ENCODE data around the gene SLC25A6.

The SLC25A6 gene

DNA sequence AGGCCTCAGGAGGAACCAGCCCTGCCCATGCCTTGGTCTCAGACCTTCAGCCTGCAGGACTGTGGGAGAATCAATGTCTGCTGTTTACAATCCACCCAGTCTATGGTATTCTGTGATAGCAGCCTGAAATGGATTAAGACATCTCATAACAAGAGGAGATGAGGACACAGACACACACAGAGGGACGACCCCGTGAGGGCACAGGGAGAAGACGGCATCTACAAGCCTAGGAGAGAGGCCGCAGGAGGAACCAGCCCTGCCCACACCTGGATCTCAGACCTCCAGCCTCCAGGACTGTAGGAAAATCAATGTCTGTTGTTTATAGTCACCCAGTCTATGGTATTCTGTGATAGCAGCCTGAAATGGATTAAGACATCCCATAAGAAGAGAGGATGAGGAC lies 3.3 kb downstream of the SLC25A6 start:
- H3K36me3 ChIP-seq = peaks cover 70% of the 10 kb centered on the region

DNA sequence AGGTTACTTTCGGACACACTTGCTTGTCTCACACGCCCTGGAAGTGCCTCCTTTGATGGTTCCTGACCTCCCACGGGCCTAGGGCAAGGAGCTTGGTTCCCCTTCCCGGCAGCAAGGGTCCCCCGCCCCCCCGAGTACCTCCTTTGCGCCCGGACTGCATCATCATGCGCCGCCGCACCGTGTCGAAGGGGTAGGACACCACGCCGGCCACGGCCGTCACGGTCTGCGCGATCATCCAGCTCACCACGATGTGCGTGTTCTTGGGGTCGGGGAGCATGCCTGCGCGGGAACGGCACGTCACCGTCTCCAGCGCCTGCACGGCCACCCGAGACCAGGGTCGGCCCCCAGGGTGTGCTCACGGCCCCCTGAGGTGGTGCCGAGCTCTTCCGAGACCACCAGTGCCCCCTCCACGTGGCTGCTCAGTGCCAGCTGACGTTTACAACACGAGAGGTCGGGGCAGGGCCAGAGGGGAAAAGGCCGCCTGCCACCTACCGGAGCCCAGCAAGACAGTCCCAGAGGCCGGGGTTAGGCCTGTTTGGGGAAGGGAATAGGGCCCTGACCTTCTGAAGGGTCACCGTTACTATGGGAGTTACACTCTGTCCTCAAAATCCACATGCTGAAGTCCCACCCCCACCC lies 4.7 kb downstream of the SLC25A6 start:
- peaks cover 70% of the 10 kb centered on the region for H3K36me3 ChIP-seq
- DNase-seq = no peak
- TF ChIP-seq, protein P1, sequence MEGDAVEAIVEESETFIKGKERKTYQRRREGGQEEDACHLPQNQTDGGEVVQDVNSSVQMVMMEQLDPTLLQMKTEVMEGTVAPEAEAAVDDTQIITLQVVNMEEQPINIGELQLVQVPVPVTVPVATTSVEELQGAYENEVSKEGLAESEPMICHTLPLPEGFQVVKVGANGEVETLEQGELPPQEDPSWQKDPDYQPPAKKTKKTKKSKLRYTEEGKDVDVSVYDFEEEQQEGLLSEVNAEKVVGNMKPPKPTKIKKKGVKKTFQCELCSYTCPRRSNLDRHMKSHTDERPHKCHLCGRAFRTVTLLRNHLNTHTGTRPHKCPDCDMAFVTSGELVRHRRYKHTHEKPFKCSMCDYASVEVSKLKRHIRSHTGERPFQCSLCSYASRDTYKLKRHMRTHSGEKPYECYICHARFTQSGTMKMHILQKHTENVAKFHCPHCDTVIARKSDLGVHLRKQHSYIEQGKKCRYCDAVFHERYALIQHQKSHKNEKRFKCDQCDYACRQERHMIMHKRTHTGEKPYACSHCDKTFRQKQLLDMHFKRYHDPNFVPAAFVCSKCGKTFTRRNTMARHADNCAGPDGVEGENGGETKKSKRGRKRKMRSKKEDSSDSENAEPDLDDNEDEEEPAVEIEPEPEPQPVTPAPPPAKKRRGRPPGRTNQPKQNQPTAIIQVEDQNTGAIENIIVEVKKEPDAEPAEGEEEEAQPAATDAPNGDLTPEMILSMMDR (IDR thresholded peaks at IDR 0.05; ENCODE audit: low read depth, low read length) = no peak
- no peak overlapping the region for H3K4me3 ChIP-seq (ENCODE audit: low read depth, low read length)
- no peaks in the 10 kb centered on the region for H3K9me3 ChIP-seq
- H3K27me3 ChIP-seq = no peaks in the 10 kb centered on the region
- no peaks in the 10 kb centered on the region for H3K4me1 ChIP-seq

More for the DNA sequence above, 3.3 kb downstream of the SLC25A6 start:
- DNase-seq = no peak
- TF ChIP-seq, protein P1 (IDR thresholded peaks at IDR 0.05; ENCODE audit: low read depth, low read length) = no peak
- Histone ChIP-seq H3K27me3 (no peaks in the 10 kb centered on the region), H3K9me3 (no peaks in the 10 kb centered on the region), H3K4me1 (no peaks in the 10 kb centered on the region), H3K4me3 (ENCODE audit: low read depth, low read length) (no peak overlapping the region)

DNA sequence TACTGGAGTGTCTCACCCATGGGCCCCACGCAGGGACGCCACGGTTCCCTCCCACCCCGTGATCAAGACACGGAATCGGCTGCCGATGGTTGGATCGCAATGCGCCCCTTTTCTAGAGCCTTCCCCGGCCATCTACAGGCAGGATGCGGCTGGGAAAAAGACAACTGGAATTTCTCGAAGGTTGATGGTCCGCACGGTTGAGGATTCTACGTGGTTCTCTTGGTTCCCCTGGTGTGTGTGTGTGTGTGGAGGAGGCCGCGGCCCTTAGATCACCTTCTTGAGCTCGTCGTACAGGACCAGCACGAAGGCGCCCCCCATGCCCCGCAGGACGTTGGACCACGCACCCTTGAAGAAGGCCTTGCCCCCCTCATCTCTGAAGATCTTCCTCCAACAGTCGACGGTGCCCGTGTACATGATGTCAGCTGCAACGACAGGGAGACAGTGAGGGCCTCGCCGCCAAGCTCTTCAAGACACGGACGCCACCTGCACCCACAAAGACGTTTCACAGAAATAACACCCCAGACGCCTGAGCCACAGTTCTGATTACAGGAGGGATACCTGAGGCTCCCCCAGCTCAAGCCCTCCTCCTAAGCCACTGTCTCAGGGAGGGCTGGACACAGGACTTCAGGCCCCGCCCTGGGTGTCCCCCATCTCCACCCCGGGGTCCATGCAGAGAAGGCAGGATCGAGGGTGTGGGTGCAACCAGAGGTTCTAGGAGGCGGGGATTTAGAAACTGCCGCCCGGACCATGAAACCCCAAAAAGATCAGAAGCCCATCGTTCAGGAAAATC lies 5.4 kb downstream of the SLC25A6 start:
- H3K4me3 ChIP-seq (ENCODE audit: low read depth, low read length) = no peak overlapping the region
- TF ChIP-seq, protein P1 (IDR thresholded peaks at IDR 0.05; ENCODE audit: low read depth, low read length) = no peak
- H3K27me3 ChIP-seq = no peaks in the 10 kb centered on the region
- H3K9me3 ChIP-seq = no peaks in the 10 kb centered on the region
- peaks cover 67% of the 10 kb centered on the region for H3K36me3 ChIP-seq
- no peaks in the 10 kb centered on the region for H3K4me1 ChIP-seq
- no peak for DNase-seq

DNA sequence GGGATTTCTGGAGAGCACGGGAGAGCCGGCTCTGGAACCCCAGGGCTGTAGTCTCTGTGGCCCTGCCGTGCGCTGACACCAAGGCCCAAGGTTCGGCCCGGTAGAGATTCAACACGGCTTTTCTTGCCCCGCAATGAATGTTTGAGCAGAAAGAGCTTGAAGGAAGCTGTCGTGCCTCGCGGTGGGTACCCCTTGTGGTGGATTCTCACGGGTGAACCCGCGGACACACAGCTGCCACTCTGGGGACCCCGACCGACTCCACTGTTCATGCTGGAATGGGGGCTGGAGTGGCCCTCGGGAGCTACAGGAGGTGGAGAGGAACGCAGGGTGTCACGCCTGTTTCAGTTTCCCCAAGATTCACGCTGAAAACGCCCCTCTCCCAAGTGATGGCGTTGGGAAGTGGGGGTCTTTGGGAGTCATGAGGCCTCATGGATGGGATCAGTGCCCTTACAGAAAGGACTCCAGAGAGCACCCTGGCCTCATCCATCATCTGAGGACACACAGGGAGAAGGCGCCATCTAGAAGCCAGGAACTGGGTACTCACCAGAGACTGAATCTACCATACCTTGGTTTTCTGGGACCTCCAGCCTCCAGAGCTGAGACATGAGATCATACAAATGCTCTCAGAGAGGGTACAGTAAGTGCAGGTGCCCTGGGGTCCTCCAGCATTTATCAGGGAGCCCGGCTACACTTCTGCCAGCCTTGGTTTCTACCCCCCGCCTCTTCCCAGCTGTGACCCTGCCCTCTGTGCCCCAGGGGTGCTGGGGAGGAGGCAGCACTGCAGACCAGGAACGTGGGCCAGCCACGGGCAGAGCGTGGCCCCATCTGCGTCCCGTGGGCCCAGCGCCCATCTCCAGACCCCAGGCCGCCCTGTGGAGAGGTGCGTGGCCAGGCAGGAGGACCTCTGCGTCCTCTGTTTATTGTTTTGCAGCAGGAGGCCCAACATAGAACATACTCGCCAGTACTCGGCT lies 6.4 kb downstream of the SLC25A6 start:
- DNase-seq = no peak
- Histone ChIP-seq H3K27me3 (no peaks in the 10 kb centered on the region), H3K4me1 (no peaks in the 10 kb centered on the region), H3K9me3 (no peaks in the 10 kb centered on the region), H3K36me3 (peaks cover 58% of the 10 kb centered on the region), H3K4me3 (ENCODE audit: low read depth, low read length) (no peak overlapping the region)
- TF ChIP-seq, protein P1 (IDR thresholded peaks at IDR 0.05; ENCODE audit: low read depth, low read length) = no peak

DNA sequence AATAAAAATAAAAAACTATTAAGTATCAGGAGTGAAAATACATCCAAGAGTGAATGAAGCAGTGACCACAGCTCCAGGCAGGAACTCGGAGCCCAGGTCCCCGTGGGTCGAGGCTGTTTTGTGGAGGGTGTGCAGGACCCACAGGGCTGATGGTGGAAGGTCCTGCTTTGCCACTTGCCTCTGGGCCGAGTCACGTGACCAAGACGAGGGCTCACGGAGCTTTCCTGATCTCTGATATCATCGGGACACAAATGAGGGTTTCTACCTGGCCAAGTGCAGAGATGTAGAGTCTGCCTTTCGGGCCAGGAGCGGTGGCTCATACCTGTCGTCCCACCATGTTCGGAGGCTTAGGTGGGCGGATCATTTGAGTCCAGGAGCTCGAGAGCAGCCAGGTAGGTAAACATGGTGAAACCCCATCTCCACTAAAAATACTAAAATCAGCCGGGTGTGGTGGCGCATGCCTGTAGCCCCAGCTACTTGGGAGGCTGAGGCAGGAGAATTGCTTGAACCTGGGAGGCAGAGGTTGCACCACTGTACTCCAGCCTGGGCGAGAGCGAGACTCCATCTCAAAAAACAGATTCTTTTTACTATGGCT lies 7.2 kb downstream of the SLC25A6 start:
- DNase-seq = no peak
- Histone ChIP-seq H3K4me1 (no peaks in the 10 kb centered on the region), H3K36me3 (peaks cover 53% of the 10 kb centered on the region), H3K9me3 (no peaks in the 10 kb centered on the region), H3K27me3 (no peaks in the 10 kb centered on the region), H3K4me3 (ENCODE audit: low read depth, low read length) (no peak overlapping the region)
- TF ChIP-seq, protein P1 (IDR thresholded peaks at IDR 0.05; ENCODE audit: low read depth, low read length) = no peak

Measured in BE2C (cell line).